GM18867 (cell line): ENCODE results near the gene TRAK1.
A peak's percentile ranks its signal among the peaks of the same experiment; 100 is the strongest.

Experiments used
- ATAC-seq: cut with Tn5 transposase; IDR thresholded peaks from one replicate; pipeline ENCODE4 v1.9.1; 2021; ENCODE audit warnings: mild to moderate bottlenecking, moderate library complexity; ENCODE audit not compliant: unreplicated experiment

TRAK1 gene

DNA sequence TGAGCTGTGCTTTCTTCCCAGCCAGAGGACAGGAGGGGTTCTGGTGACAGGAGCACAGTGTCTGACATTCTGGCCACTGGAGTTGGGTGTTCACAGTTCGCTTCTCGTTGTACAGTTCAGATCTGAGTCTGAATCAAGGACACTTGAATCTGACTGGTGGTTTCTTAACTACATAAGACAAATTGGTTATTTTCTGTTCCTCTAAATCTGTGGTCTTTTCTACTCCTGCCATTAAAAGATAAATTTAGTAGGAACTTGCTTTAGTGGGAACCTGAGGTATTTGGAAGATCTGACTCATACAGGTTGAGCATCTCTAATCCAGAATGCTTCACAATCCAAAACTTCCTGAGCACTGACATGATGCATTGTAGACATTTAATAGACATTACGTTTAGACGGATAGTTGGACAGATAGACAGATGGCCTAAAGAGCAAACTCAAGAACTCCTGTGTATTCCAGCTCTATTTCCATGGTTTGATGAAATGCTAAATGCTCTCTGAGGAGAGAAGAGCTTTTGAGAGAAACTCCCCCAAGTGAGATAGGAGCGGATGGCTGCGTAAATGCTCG lies 103.9 kb downstream of the TRAK1 start:
- no peak for ATAC-seq

DNA sequence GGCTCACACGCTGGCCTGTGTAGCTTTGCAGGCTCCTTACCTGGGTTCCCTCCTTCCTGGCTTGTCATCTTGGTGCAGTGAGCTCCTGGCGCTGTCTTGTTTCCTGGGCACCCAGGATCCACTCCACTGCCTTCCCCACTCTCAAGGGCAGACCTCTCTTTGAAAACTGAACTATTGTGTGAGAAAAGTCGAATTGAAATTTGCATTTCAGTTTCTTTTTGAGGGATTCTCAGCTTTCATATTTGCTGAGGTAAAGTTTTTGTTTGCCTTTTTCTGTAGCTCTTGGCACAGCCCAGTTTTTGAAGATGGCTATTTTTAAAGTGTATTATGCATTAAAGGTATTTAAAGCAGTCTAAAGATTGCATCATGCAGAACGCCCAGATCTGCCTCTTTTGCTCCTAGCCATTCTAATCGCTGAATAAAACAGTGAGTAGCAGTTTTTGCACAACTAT lies 104.7 kb downstream of the TRAK1 start:
- peak; percentile 79 for ATAC-seq

DNA sequence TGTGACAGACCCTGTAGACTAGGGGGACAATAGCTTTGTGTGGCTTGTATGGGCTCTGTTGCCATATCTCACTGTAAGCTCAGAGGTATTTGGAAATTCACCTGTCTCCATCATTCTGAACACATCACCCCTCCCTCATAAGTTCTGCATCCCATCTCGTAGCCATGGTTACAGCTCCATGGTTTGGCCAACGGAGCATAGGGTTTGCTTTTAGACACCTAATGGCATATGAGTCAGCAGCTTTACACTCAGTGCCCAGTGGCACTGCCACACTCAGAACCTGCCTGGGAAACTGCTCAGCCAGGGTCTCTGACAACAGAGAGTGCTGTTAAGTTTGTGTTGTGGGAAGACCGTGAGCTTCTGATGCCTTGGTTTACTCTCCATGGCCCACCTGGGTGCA lies 107.6 kb downstream of the TRAK1 start:
- no peak for ATAC-seq

GRCh38 chr3:42202217-42202865 lies 111.2 kb downstream of the TRAK1 start:
- no peak for ATAC-seq

DNA sequence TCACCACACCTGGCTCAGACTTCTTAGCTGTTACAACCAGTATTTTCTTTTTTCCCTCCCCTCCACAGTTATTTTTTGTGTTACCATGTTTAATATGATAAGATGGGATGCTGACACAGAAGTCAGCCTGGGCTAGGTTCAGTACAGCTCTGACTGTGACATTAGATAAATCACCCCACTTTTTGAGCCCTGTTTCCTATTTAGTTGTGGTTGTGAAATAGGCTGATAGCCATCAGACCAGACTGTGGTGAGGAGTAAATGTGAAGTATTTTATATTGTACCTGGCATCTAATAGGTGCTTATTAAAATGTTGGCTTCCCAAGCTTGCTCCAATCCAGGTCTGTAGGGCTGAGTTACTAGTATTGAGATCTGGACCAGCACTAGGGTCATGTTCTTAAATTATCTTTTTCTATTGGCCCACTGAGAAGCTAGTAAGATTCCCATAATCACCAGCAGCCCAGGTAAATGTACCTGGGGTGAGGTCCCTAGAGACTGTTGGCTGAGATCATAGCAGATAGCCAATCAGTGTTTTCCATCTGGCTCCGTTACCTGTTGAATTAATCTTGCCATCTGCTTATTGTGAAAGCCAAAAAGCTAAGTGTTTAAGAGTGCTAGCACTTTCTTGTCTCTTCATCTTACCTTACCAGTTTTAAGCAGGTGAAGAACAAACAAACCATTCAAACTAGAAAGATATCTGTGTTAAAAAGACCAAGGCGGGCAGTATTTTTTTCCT lies 113.9 kb downstream of the TRAK1 start:
- ATAC-seq = no peak

- ATAC-seq = peak; percentile 90
Observed at GRCh38 chr3:42205800-42206514, 114.8 kb downstream of the TRAK1 start.

GRCh38 chr3:42209917-42210316 lies 118.8 kb downstream of the TRAK1 start:
- ATAC-seq = no peak

DNA sequence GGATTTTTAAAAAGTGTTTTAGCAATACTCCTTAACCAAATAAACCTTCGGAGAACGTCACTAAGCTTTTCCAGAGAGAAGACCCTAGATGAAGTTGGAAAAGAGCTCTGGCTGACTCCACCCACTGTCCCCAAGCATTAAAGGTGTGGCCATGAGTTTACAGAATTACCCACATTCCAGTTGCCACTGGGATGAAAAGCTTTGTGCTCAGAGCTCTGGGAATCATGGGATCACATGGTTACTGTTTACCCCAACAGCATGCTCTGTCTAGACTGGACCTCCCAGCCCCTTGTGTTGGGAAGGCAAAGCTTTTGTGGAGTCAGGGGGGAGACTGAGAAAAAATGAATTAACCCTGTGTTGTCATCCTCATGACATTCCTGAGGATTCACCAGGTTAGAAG lies 119.6 kb downstream of the TRAK1 start:
- no peak for ATAC-seq

DNA sequence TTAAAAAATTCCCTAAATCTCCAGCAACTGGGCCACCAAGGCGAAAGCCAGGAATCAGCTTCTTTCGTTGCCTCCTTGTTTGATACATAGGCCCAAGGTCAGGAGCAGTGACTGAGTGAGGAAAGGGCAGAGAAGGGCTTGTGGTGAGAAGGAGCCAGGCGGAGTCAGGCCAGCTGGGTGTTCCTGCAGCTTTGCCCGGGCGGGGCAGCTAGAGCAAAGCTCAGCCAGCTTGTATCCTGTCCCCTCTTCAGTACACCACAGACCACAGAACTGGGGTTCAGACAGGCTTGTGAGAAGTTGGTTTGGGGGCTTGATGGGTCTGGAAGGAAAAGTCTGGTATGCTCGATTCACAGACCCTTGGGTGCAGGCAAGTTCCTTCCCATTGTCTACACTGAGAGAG lies 122.3 kb downstream of the TRAK1 start:
- ATAC-seq = no peak

DNA sequence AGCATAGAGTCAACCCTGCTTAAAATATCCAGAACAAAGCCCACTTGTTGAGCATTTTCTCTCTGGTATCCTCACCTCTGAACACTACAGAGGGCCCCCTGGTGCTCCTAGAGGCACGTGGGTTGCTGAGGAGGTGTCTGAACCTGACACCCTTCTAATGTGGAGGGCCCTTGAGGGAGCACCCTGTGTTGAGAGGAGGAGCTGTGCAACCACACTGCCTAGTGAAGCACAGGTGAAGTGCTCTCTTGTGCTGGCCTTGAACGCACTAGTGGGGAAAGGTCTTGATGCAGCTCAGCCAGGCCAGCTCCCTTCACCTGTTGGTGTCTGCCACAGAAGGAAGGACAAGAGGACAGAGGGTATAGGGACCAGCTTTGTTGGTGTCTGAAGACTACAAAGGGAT lies 122.9 kb downstream of the TRAK1 start:
- no peak for ATAC-seq

DNA sequence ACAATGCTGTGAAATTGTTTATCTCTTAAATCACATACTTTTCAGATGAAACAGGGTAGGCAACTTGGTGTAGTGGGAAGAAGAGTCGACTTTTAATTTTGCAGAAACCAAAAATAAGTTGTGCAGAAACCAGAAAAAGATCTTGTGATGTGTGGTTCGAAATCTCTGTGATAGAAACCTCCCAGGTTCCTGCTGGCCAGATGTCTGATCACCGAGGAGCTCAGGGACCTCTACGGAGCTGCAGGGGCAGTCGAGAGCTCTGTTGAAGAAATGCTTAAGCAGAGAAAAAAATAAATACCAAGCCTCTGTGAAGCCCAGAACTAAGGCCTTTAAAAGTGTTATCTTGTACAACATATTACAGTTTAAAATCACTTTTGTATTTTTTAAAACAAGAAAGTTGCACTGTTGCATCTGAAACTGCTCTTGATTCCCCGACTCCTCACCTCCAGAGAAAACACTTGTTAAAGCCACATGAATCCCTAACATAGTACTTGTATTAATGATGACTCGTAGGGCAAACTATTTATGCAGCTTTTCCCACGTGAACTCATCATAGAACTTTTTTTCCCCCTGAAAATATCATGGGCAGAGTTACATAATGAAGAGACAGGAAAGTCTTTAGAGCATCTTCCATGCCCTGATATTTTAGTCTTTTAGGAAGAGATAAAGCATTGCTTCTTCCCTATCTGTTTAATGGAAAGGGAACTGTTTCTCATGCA lies 123.6 kb downstream of the TRAK1 start:
- ATAC-seq = no peak

DNA sequence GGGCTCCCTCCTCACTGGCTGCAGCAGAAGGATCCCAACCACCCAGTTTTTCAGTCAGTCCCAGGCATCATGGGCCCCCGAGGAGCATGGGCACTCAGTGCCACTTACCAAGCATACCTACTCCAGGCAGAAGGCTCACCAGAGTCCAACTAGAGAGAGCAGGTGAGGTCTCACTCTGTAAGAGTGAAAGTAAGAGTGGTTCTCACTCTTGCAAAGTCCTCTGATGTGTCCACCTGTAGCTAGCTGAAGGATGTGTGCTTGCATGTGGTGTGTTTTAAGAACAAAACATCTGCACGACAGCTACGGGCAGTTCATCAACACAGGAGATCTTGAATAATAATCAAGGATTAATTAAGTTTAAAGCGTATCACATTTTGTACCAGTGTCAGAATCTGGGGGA lies 125.1 kb downstream of the TRAK1 start:
- ATAC-seq = peak; percentile 81

- ATAC-seq = no peak
Observed at GRCh38 chr3:42216931-42217333, 125.8 kb downstream of the TRAK1 start.

DNA sequence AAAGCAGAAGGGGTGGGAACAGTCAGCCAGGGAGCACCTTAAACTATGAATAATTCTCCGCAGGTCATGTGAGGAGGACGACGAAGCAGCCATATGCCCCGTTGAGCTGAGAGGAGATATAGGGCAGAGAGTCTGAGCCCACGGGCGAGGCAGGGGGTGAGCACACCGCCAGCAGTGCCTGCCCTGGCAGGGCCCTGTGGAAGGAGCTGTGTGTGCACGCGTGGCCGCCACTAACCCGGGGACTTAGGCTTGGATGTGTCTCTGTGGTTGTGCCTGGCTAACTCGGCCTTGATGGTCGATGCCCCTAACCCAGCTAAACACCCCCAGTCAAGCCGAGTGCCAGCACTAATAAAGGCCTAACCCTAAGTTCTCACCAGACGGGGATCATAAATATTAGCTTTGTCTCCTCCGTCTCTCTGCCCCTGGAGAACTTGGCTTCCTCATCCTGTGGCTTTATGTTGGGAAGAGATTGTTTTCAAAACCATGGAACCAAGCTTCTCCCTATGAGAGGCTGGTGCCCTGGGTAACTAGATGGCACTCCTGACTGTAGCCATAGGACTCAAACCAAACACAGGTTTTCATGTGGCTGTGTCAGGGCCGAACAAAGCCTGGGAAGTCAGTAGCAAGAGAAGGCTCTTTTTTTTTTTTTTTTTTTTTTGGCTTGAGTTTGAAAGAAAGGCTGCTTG lies 129.4 kb downstream of the TRAK1 start:
- no peak for ATAC-seq

DNA sequence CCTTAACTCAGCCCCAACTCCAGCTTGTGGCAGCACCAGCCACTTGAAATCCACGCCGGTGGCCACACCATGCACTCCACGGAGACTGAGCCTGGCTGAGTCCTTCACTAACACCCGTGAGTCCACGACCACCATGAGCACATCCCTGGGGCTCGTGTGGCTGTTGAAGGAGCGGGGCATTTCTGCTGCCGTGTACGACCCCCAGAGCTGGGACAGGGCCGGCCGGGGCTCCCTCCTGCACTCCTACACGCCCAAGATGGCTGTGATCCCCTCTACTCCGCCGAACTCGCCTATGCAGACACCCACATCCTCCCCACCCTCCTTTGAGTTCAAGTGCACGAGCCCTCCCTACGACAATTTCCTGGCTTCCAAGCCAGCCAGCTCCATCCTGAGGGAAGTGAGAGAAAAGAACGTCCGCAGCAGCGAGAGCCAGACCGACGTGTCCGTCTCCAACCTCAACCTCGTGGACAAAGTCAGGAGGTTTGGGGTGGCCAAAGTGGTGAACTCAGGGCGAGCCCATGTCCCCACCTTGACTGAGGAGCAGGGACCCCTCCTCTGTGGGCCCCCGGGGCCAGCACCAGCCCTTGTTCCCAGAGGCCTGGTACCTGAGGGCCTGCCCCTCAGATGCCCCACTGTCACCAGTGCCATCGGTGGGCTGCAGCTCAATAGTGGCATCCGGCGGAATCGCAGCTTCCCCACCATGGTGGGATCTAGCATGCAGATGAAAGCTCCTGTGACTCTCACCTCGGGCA lies 132.0 kb downstream of the TRAK1 start:
- no peak for ATAC-seq

DNA sequence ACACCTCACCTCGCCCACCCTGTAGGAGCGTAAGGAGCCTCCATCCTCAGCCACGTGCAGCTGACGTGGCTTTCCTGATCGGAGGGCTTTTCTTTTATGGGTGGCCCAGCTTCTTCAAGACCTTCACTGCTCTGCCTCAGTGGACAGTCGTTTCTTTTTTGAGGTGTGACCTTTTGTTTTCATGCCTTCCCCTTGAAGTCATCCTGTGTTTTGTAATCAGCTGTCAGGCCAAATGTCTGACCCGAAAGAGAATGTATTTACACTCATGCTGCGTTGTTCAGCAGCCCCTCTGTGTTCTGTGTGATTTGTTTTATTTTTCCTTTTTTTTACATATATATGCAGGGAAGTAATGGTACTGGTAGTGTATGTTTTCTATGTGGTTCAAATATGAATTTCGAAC lies 133.0 kb downstream of the TRAK1 start:
- no peak for ATAC-seq

DNA sequence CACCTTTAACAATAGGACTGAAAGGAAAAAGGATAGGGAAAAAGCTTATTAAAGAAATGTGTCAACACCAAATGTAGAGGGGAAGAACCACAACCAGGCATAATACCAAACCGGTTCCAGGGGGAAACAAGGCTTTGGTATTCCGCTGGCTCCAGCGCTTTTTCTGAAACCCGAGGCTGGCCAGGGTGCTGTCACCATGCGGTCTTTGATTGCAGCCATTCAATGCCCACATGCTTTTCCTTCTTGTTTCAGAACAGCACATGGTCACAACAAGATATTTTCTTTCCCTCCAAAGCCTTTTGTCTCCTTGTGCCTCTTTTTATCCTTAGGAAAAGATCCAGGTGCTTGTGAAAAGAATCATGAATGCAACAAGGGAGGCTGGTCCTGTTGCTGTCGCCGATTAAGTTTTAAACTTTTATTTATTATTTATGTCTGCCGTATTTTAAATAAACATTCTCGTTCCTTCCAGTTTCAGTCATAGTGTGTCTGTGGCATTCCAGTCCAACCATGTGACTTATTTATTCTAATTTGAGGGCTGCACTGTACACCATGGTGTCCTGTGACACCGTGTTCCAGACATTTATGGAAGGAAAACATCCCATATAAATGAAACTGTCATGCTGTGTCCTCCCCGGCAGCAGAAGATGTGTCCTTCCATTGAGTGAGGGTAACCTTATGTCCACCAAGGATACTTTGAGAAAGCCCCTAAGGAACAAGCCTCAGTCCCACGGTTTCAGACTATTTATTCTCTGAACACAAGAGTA lies 133.7 kb downstream of the TRAK1 start:
- ATAC-seq = no peak

DNA sequence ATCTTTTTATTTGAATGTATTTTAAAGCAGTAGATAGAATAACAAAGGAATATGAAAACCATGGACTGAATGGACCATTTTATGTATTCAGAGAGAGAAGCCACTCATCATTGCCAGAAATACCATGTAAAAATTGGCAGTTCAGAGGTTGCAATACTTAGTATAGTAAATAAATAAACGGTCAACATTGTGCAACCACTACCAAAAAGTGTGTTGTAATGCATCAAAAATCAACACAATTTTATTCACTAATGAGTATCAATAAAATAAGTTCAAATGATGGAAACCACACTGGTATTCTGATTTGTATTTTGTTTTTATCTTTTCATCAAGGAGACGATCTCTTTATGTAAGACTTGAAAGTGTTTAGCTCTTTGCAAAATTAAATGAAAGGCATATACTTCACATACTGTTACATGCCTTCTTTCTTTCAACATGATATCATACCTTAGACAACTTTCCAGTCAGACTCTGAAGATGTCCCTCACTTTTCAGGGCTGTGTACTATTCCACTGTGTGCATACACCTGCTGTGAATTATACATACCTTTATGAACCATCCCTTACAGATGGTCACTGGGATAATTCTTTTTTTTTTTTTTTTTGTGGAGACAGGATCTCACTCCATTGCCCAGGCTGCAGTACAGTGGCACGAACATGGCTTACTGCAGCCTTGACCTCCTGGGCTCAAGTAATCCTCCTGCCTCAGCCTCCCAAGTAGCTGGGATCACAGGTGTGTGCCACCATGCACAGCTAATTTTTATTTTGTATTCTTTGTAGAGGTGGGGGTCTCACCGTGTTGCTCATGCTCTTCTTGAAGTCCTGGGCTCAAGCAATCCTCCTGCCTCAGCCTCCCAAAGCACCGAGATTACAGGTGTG lies 134.6 kb downstream of the TRAK1 start:
- no peak for ATAC-seq
